K562 (cell line): Measurements from ENCODE around the gene RGS9. TPM values are rescaled to one million over a fixed set of nuclear protein-coding genes. Genes with fewer than 3 reads are reported as not detected.

ENCODE experiments used
- ARHGAP35 ChIP-seq: fragments of 450-650 bp; IDR thresholded peaks from 2 replicates; pipeline ENCODE4 v1.6.1; 2018; ENCODE audit not compliant: partially characterized antibody
- BCL6 ChIP-seq: fragments of 250-450 bp; sonication (Bioruptor Pico); IDR thresholded peaks from 2 replicates; pipeline ENCODE4 v1.4.0; 2020
- COPS2 ChIP-seq: fragments of 450-650 bp; conservative IDR thresholded peaks from 2 replicates; pipeline ENCODE4 v1.6.1; 2016; ENCODE audit warnings: mild to moderate bottlenecking, moderate library complexity
- FOXJ2 ChIP-seq: fragments of 200-800 bp; sonication (Bioruptor generic); IDR thresholded peaks from 2 replicates; pipeline ENCODE4 v1.6.1; 2016; ENCODE audit warnings: missing genetic modification characterization, missing compliant biosample characterization
- GATAD2A ChIP-seq: fragments of 450-650 bp; IDR thresholded peaks from 2 replicates; pipeline ENCODE4 v1.6.1; 2017
- HDAC8 ChIP-seq: fragments of 450-650 bp; IDR thresholded peaks from 2 replicates; pipeline ENCODE4 v1.6.1; 2016; ENCODE audit warnings: mild to moderate bottlenecking, missing genetic modification characterization, moderate library complexity, missing compliant biosample characterization
- ILK ChIP-seq: fragments of 450-650 bp; IDR thresholded peaks from 2 replicates; pipeline ENCODE4 v1.6.1; 2016; ENCODE audit warnings: missing genetic modification characterization, low read depth, mild to moderate bottlenecking, missing compliant biosample characterization, moderate library complexity, borderline replicate concordance
- JUNB ChIP-seq: fragments of 450-650 bp; formaldehyde crosslinking; conservative IDR thresholded peaks from 2 replicates; pipeline ENCODE4 v1.4.0; 2020; ENCODE audit warnings: mild to moderate bottlenecking
- KDM4B ChIP-seq, 2 experiments: fragments of 450-650 bp in 1 of 2; sonication (generic) in 1 of 2; IDR thresholded peaks; 2 replicates each; pipeline ENCODE4 v1.6.1; 2016 to 2017; ENCODE audit warnings: borderline replicate concordance in 2 of 2, antibody characterized with exemption in 1 of 2, low read depth in 1 of 2, mild to moderate bottlenecking in 1 of 2
- MAZ ChIP-seq, 2 experiments: fragments of 450-650 bp in 1 of 2; sonication (generic) in 1 of 2; formaldehyde crosslinking; IDR thresholded peaks in 1 of 2; conservative IDR thresholded peaks in 1 of 2; 2 replicates each; pipeline versions ENCODE4 v1.4.0 to v1.5.0; 2020; ENCODE audit warnings: mild to moderate bottlenecking in 1 of 2, missing genetic modification reagents in 1 of 2
- MED1 ChIP-seq: sonication (generic); formaldehyde crosslinking; IDR thresholded peaks from 2 replicates; pipeline ENCODE4 v1.8.1; 2023; ENCODE audit warnings: missing genetic modification reagents, borderline replicate concordance
- NR2F6 ChIP-seq: fragments of 450-650 bp; formaldehyde crosslinking; IDR thresholded peaks from 2 replicates; pipeline ENCODE4 v1.4.0; 2020; ENCODE audit warnings: mild to moderate bottlenecking
- PHF8 ChIP-seq: fragments of 200-600 bp; sonication (generic); IDR thresholded peaks from 2 replicates; pipeline ENCODE4 v1.6.1; 2012; ENCODE audit warnings: mixed run types, mild to moderate bottlenecking, inconsistent platforms, low read length, moderate library complexity, borderline replicate concordance
- PPARD ChIP-seq: fragments of 250-450 bp; sonication (Bioruptor Pico); IDR thresholded peaks from 2 replicates; pipeline ENCODE4 v1.8.0; 2022; ENCODE audit warnings: inconsistent platforms, mild to moderate bottlenecking, moderate library complexity
- PREB ChIP-seq: sonication (generic); formaldehyde crosslinking; IDR thresholded peaks from 2 replicates; pipeline ENCODE4 v1.8.1; 2023; ENCODE audit warnings: mild to moderate bottlenecking, missing genetic modification reagents
- SLC30A9 ChIP-seq: fragments of 250-450 bp; sonication (Bioruptor Pico); IDR thresholded peaks from 2 replicates; pipeline ENCODE4 v1.8.0; 2022; ENCODE audit warnings: mild to moderate bottlenecking, moderate library complexity
- TOE1 ChIP-seq, 2 experiments: fragments of 450-650 bp in 1 of 2; sonication (generic) in 1 of 2; formaldehyde crosslinking in 1 of 2; IDR thresholded peaks; 2 replicates each; pipeline versions ENCODE4 v1.7.1 to v1.8.0; 2016 to 2022; ENCODE audit warnings: borderline replicate concordance in 2 of 2, mild to moderate bottlenecking in 2 of 2, antibody characterized with exemption in 1 of 2, inconsistent platforms in 1 of 2, low read depth in 1 of 2, missing genetic modification reagents in 1 of 2, moderate library complexity in 1 of 2
- UBTF ChIP-seq, 2 experiments: IDR thresholded peaks; 2 replicates each; pipeline ENCODE4 v1.6.1; 2012; ENCODE audit warnings: improper control_type of control experiment in 2 of 2, low read depth in 2 of 2, low read length in 2 of 2, borderline replicate concordance in 1 of 2
- YBX1 ChIP-seq: fragments of 450-650 bp; IDR thresholded peaks from 2 replicates; pipeline ENCODE4 v1.7.1; 2016; ENCODE audit warnings: mild to moderate bottlenecking
- ZNF23 ChIP-seq: fragments of 250-450 bp; sonication (Bioruptor Pico); IDR thresholded peaks from 2 replicates; pipeline ENCODE4 v1.4.0; 2020; ENCODE audit warnings: mild to moderate bottlenecking
- ZNF408 ChIP-seq: fragments of 250-450 bp; sonication (Bioruptor Pico); IDR thresholded peaks from 2 replicates; pipeline ENCODE4 v1.4.0; 2020; ENCODE audit warnings: low read depth, mild to moderate bottlenecking, moderate library complexity
- ZNF717 ChIP-seq: fragments of 250-450 bp; sonication (Bioruptor Pico); IDR thresholded peaks from 2 replicates; pipeline ENCODE4 v1.5.0; 2021
- ZNF785 ChIP-seq: fragments of 250-450 bp; sonication (Bioruptor Pico); IDR thresholded peaks from 2 replicates; pipeline ENCODE4 v1.4.0; 2020; ENCODE audit warnings: mild to moderate bottlenecking
- polyA plus RNA-seq, 8 experiments: library from polyadenylated mRNA; depleted of rRNA in 4 of 8; stranded (reverse) in 5 of 8; unstranded in 3 of 8; fragments of >200 nt; fragmentation: Nextera tagmentation in 2 of 8; fragmentation: Illumina TruSeq in 1 of 8; extraction: Ambion mirVana in 2 of 8; extraction: Trizol in 1 of 8; gene quantifications; 2 replicates each; pipeline versions ENCODE4 v1.2.1 to v1.2.3, GENCODE V29; 2011 to 2014; ENCODE audit warnings: inconsistent platforms in 1 of 8, missing spikeins in 1 of 8
- total RNA-seq, 7 experiments: library from RNA; depleted of rRNA in 6 of 7; stranded (reverse); fragments of >200 nt in 6 of 7; fragmentation: Illumina TruSeq in 2 of 7; extraction: Trizol in 2 of 7; gene quantifications; 2 replicates each; pipeline versions ENCODE4 v1.2.1 to v1.2.3, GENCODE V29; 2011 to 2021; ENCODE audit warnings: low replicate concordance in 1 of 7
- TF ChIP-seq, protein P1 (sequence below): fragments of 450-650 bp; formaldehyde crosslinking; IDR thresholded peaks from 2 replicates; pipeline ENCODE4 v1.4.0; 2020; ENCODE audit warnings: mild to moderate bottlenecking

The RGS9 gene
- total and polyA plus RNA-seq, 9 of the 15 experiments (the other 6 are each of a cell fraction or from before 2014, with no cell fraction given) = 0.18 to 1.4 (median 0.55) TPM

DNA sequence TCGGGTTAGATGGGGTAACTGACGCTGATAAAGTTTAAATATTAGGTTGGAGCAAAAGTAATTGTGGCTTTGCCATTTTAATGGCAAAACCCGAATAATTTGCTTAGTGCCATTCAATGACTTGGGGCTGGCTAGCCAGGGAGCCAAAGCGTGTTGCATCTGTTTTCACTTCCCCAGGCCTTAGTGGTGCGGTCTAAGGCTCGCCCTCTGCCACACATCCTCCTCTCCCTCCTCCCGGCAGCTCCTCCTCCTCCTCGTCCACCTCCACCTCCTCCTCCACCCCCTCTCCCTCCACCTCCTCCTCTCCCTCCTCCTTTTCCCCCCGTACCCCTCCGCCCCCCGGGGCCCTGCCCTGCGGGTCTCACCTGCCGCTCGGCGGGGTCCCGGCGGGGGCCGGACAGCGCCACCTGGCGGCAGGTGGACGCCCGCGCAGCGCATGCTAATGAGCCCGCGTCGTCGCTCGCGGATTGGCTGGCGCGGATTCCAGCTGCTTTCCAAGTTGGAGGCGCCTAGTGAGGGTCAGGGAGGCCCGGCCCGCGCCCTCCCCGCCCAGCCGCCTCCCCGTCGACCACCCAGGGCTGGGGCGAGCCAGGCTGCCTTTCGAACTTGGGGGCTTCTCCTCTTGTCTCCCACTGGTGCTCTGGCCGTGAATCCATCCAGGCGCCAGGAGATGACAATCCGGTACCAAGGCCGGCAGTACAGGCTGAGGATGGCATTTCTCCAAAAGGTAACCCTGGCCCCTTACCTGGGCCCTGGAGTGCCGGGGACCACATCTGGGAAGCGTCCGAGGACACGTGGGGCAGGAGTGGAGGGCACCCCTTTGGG lies 36.6 kb upstream of the RGS9 start (continued):
- no peak for TF ChIP-seq PREB (CRISPR knock-in tag)
- TF ChIP-seq YBX1 = no peak
- no peak for TF ChIP-seq ZNF408
- TF ChIP-seq MED1 (CRISPR knock-in tag) = no peak
- no peak for TF ChIP-seq FOXJ2 (tag)
- no peak for TF ChIP-seq ZNF785
- TF ChIP-seq UBTF (IDR thresholded peaks at IDR 0.05; ENCODE audit: borderline replicate concordance in 1 of 2, low read depth in 2 of 2, low read length in 2 of 2) = no peak
- no peak for TF ChIP-seq ZNF23
- TF ChIP-seq, protein P1, sequence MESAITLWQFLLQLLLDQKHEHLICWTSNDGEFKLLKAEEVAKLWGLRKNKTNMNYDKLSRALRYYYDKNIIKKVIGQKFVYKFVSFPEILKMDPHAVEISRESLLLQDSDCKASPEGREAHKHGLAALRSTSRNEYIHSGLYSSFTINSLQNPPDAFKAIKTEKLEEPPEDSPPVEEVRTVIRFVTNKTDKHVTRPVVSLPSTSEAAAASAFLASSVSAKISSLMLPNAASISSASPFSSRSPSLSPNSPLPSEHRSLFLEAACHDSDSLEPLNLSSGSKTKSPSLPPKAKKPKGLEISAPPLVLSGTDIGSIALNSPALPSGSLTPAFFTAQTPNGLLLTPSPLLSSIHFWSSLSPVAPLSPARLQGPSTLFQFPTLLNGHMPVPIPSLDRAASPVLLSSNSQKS = no peak
- no peak for TF ChIP-seq HDAC8
- TF ChIP-seq ILK (tag) = no peak
- no peak for TF ChIP-seq SLC30A9
- TF ChIP-seq TOE1 (IDR thresholded peaks at IDR 0.05; ENCODE audit: borderline replicate concordance) = peak; percentile 66
- TF ChIP-seq TOE1 (CRISPR knock-in tag; IDR thresholded peaks at IDR 0.05; ENCODE audit: borderline replicate concordance, low read depth) = no peak
- no peak for TF ChIP-seq JUNB (CRISPR knock-in tag)
- no peak for TF ChIP-seq PPARD
- no peak for TF ChIP-seq KDM4B (IDR thresholded peaks at IDR 0.05; ENCODE audit: borderline replicate concordance in 2 of 2, low read depth in 1 of 2)
- peak; percentile 70 to 72; a peak in 3 of 4 replicates for TF ChIP-seq MAZ (CRISPR knock-in tag; conservative IDR thresholded peaks at IDR 0.05 in 1 of 2, IDR thresholded peaks at IDR 0.05 in 1 of 2)
- no peak for TF ChIP-seq NR2F6 (CRISPR knock-in tag)
- no peak for TF ChIP-seq PHF8
- no peak for TF ChIP-seq COPS2
- TF ChIP-seq ARHGAP35 = no peak
- no peak for TF ChIP-seq ZNF717 (CRISPR knock-in tag)
- peak; percentile 93 for TF ChIP-seq GATAD2A
- TF ChIP-seq BCL6 (CRISPR knock-in tag) = no peak
